Esophagus muscularis mucosa (tissue), 3 donors: Measurements from ENCODE around the gene GOLGA6L9.
"Not testable (repeated sequence)": the region's sequence is repeated elsewhere in the genome, so short reads cannot be mapped to it uniquely, and the experiment has no call there.

Experiments used
- CTCF ChIP-seq, 3 experiments: fragments of 200-600 bp in 2 of 3; fragments of 450-650 bp in 1 of 3; sonication (generic) in 2 of 3; IDR thresholded peaks; one replicate each; pipeline ENCODE4 v1.5.1; 2017 to 2019; ENCODE audit warnings: antibody characterized with exemption in 3 of 3, mild to moderate bottlenecking in 2 of 3, moderate library complexity in 1 of 3
- POLR2A ChIP-seq: fragments of 450-650 bp; IDR thresholded peaks from one replicate; pipeline ENCODE4 v1.6.1; 2017; ENCODE audit warnings: antibody characterized with exemption, moderate library complexity, mild to moderate bottlenecking, low read depth
- POLR2AphosphoS5 ChIP-seq, 2 donors: sonication (generic); formaldehyde crosslinking; IDR thresholded peaks; one replicate each; pipeline ENCODE4 v1.6.1; 2017; ENCODE audit warnings: antibody characterized with exemption in 2 of 2

GRCh38 chr15:82402341-82402740, 27.3 kb upstream of the GOLGA6L9 start:
- TF ChIP-seq CTCF (IDR thresholded peaks at IDR 0.05); POLR2AphosphoS5 (IDR thresholded peaks at IDR 0.05); POLR2A: not testable (repeated sequence)
